IMR-90 (cell line): ENCODE results near the gene TULP4. TPM values are rescaled to one million over a fixed set of nuclear protein-coding genes. Genes with fewer than 3 reads are reported as not detected.

Source experiments
- ATAC-seq: fragments of 200-7000 bp; cut with Tn5 transposase; 2 replicates; pipeline ENCODE4 v1.9.1; 2020; ENCODE audit warnings: low read depth, mild to moderate bottlenecking, moderate library complexity
- BruUV-seq: library from RNA; stranded (reverse); fragments of 400-500 nt; replicated peaks from 2 replicates; lab custom pipeline; 2021; lab: Mats Ljungman, UMichigan
- CTCF ChIA-PET: fragments of 300-600 bp; formaldehyde crosslinking; extraction: SDS; loops from one replicate; lab custom pipeline; 2021; ENCODE audit warnings: antibody characterized with exemption; lab: Yijun Ruan, JAX
- POLR2A ChIA-PET: fragments of 300-600 bp; sonication (Branson Sonifier 250); formaldehyde crosslinking; loops from one replicate; lab custom pipeline; 2022; ENCODE audit warnings: antibody characterized with exemption; ENCODE audit not compliant: unreplicated experiment; lab: Charles Lee
- DNase-seq: peaks from one replicate; pipeline ENCODE4 v3.0.0; 2013
- H2AFZ ChIP-seq: replicated peaks from 2 replicates; pipeline ENCODE3; 2013; ENCODE audit warnings: low read length, mild to moderate bottlenecking; ENCODE audit not compliant: poor library complexity
- H2AK5ac ChIP-seq: 2 replicates; pipeline ENCODE4 v1.6.1; 2013; ENCODE audit warnings: low read depth, low read length, inconsistent platforms
- H2AK9ac ChIP-seq: replicated peaks from 2 replicates; pipeline ENCODE3; 2013; ENCODE audit warnings: mild to moderate bottlenecking, low read depth, low read length, moderate library complexity; ENCODE audit not compliant: poor library complexity
- H2BK120ac ChIP-seq: 2 replicates; pipeline ENCODE4 v1.6.1; 2013; ENCODE audit warnings: low read depth, low read length, inconsistent platforms
- H2BK15ac ChIP-seq: 3 replicates; pipeline ENCODE4 v1.6.1; 2013; ENCODE audit warnings: low read depth, low read length, inconsistent platforms
- H2BK20ac ChIP-seq: 2 replicates; pipeline ENCODE4 v1.6.1; 2013; ENCODE audit warnings: low read depth, mild to moderate bottlenecking, inconsistent platforms, low read length, moderate library complexity
- H2BK5ac ChIP-seq: 2 replicates; pipeline ENCODE4 v1.6.1; 2013; ENCODE audit warnings: mild to moderate bottlenecking, low read depth, low read length, inconsistent platforms; ENCODE audit not compliant: poor library complexity, severe bottlenecking
- H3K14ac ChIP-seq: replicated peaks from 2 replicates; pipeline ENCODE4 v1.6.1; 2013; ENCODE audit warnings: low read depth, low read length, inconsistent platforms
- H3K18ac ChIP-seq: 2 replicates; pipeline ENCODE4 v1.6.1; 2013; ENCODE audit warnings: low read depth, low read length, control low read depth
- H3K23ac ChIP-seq: 2 replicates; pipeline ENCODE4 v1.6.1; 2013; ENCODE audit warnings: low read depth, low read length, inconsistent platforms
- H3K27ac ChIP-seq: 2 replicates; pipeline ENCODE4 v1.5.1; 2013; ENCODE audit warnings: mild to moderate bottlenecking, control low read depth, low read length; ENCODE audit not compliant: insufficient read depth
- H3K27me3 ChIP-seq: 2 replicates; pipeline ENCODE4 v1.6.1; 2013; ENCODE audit warnings: low read length; ENCODE audit not compliant: control insufficient read depth, insufficient read depth
- H3K36me3 ChIP-seq: 2 replicates; pipeline ENCODE4 v1.6.1; 2013; ENCODE audit warnings: low read length, mixed read lengths; ENCODE audit not compliant: control insufficient read depth, insufficient read depth
- H3K4ac ChIP-seq: 2 replicates; pipeline ENCODE4 v1.6.1; 2013; ENCODE audit warnings: low read depth, low read length, inconsistent platforms
- H3K4me1 ChIP-seq: 2 replicates; pipeline ENCODE4 v1.6.1; 2013; ENCODE audit warnings: low read length, mixed read lengths; ENCODE audit not compliant: control insufficient read depth, insufficient read depth
- H3K4me2 ChIP-seq: 2 replicates; pipeline ENCODE4 v1.6.1; 2013; ENCODE audit warnings: low read depth, mild to moderate bottlenecking, control low read depth, low read length, moderate library complexity
- H3K4me3 ChIP-seq: 2 replicates; pipeline ENCODE4 v1.5.1; 2013; ENCODE audit warnings: low read depth, mild to moderate bottlenecking, control low read depth, low read length, moderate library complexity; ENCODE audit not compliant: insufficient read depth
- H3K56ac ChIP-seq: 2 replicates; pipeline ENCODE4 v1.6.1; 2013; ENCODE audit warnings: low read length, inconsistent platforms; ENCODE audit not compliant: insufficient read depth; ENCODE audit errors: extremely low read depth
- H3K79me1 ChIP-seq, 2 experiments: 2 replicates each; pipeline ENCODE4 v1.6.1; 2013; ENCODE audit warnings: low read length in 2 of 2, inconsistent platforms in 1 of 2, low read depth in 1 of 2
- H3K9ac ChIP-seq: 2 replicates; pipeline ENCODE4 v1.6.1; 2013; ENCODE audit warnings: low read depth, low read length, control low read depth
- H3K9me1 ChIP-seq: 2 replicates; pipeline ENCODE4 v1.6.1; 2013; ENCODE audit warnings: low read length, inconsistent platforms; ENCODE audit not compliant: insufficient read depth
- H3K9me3 ChIP-seq: 2 replicates; pipeline ENCODE4 v1.6.1; 2013; ENCODE audit warnings: low read length; ENCODE audit not compliant: control insufficient read depth, insufficient read depth
- H4K20me1 ChIP-seq: 2 replicates; pipeline ENCODE4 v1.6.1; 2013; ENCODE audit warnings: low read length, inconsistent platforms; ENCODE audit not compliant: insufficient read depth
- H4K5ac ChIP-seq: 2 replicates; pipeline ENCODE4 v1.6.1; 2013; ENCODE audit warnings: mild to moderate bottlenecking, low read depth, low read length, control low read depth
- H4K8ac ChIP-seq, 2 experiments: 2 replicates each; pipeline ENCODE4 v1.6.1; 2013; ENCODE audit warnings: low read depth in 2 of 2, low read length in 2 of 2, control low read depth in 1 of 2, inconsistent platforms in 1 of 2
- H4K91ac ChIP-seq: 2 replicates; pipeline ENCODE4 v1.6.1; 2013; ENCODE audit warnings: low read depth, low read length, inconsistent platforms; ENCODE audit not compliant: insufficient read depth
- BHLHE40 ChIP-seq: fragments of 150-350 bp; IDR thresholded peaks from 2 replicates; pipeline ENCODE4 v1.6.1; 2016; ENCODE audit warnings: mild to moderate bottlenecking, low read depth, low read length
- CEBPB ChIP-seq: IDR thresholded peaks from 2 replicates; pipeline ENCODE4 v1.6.1; 2012; ENCODE audit warnings: low read depth, low read length, improper control_type of control experiment
- CTCF ChIP-seq: conservative IDR thresholded peaks from 2 replicates; pipeline ENCODE4 v1.5.1; 2012; ENCODE audit warnings: mild to moderate bottlenecking, low read depth, low read length, improper control_type of control experiment
- ELK1 ChIP-seq: fragments of 150-350 bp; IDR thresholded peaks from 2 replicates; pipeline ENCODE4 v1.6.1; 2016; ENCODE audit warnings: low read depth, mild to moderate bottlenecking, low read length, moderate library complexity, borderline replicate concordance
- FOS ChIP-seq: fragments of 150-350 bp; IDR thresholded peaks from 2 replicates; pipeline ENCODE4 v1.6.1; 2016; ENCODE audit warnings: low read depth, low read length
- MAFK ChIP-seq: IDR thresholded peaks from 2 replicates; pipeline ENCODE4 v1.6.1; 2012; ENCODE audit warnings: low read depth, low read length, improper control_type of control experiment
- MAZ ChIP-seq: IDR thresholded peaks from 2 replicates; pipeline ENCODE4 v1.6.1; 2012; ENCODE audit warnings: low read depth, mild to moderate bottlenecking, low read length, improper control_type of control experiment, moderate library complexity, borderline replicate concordance
- MXI1 ChIP-seq: IDR thresholded peaks from 2 replicates; pipeline ENCODE4 v1.6.1; 2012; ENCODE audit warnings: low read depth, mild to moderate bottlenecking, low read length, moderate library complexity, borderline replicate concordance
- NFE2L2 ChIP-seq: fragments of 150-350 bp; IDR thresholded peaks from 2 replicates; pipeline ENCODE4 v1.6.1; 2016; ENCODE audit warnings: low read depth, mild to moderate bottlenecking, low read length
- POLR2A ChIP-seq: IDR thresholded peaks from 2 replicates; pipeline ENCODE4 v1.6.1; 2012; ENCODE audit warnings: mild to moderate bottlenecking, low read depth, low read length
- RAD21 ChIP-seq: IDR thresholded peaks from 2 replicates; pipeline ENCODE4 v1.6.1; 2012; ENCODE audit warnings: low read length, improper control_type of control experiment
- RCOR1 ChIP-seq: IDR thresholded peaks from 2 replicates; pipeline ENCODE4 v1.6.1; 2012; ENCODE audit warnings: mild to moderate bottlenecking, low read length, improper control_type of control experiment; ENCODE audit not compliant: insufficient replicate concordance
- SMC3 ChIP-seq: fragments of 150-350 bp; IDR thresholded peaks from 2 replicates; pipeline ENCODE4 v1.6.1; 2016; ENCODE audit warnings: low read depth, mild to moderate bottlenecking, antibody characterized with exemption, low read length, moderate library complexity
- USF2 ChIP-seq: fragments of 150-350 bp; IDR thresholded peaks from 2 replicates; pipeline ENCODE4 v1.6.1; 2017; ENCODE audit warnings: mild to moderate bottlenecking, antibody characterized with exemption, low read length, low read depth
- WGBS, 2 experiments: methylation state at CpG; one replicate each; pipeline versions ENCODE4 v1.1.5 to v1.1.7; 2013; ENCODE audit warnings: missing lambda C conversion rate in 2 of 2; ENCODE audit not compliant: insufficient read length in 1 of 2; ENCODE audit errors: extremely low coverage in 2 of 2; 5-methylcytosine and 5-hydroxymethylcytosine counted together
- dilution Hi-C: fragments of 300-500 bp; cut with HindIII; formaldehyde crosslinking; loops from one replicate; pipeline ENCODE4 v1.14.3; 2018; ENCODE audit warnings: low sequenced_read_pairs; ENCODE audit not compliant: unreplicated experiment
- in situ Hi-C: fragments of 300-500 bp; cut with MboI; formaldehyde crosslinking; loops from 3 replicates; pipeline ENCODE4 v1.14.3; 2019; ENCODE audit warnings: low sequenced_read_pairs, inconsistent platforms, mixed read lengths
- intact Hi-C: fragments of 100-400 bp; cut with micrococcal nuclease; formaldehyde crosslinking; loops from 2 replicates; pipeline ENCODE4 v1.10.0; 2022
- polyA plus RNA-seq, 3 experiments: library from polyadenylated mRNA; depleted of rRNA; stranded (reverse); fragments of >200 nt; gene quantifications; 2 replicates each; pipeline ENCODE4 v1.2.3, GENCODE V29; 2012; ENCODE audit warnings: low replicate concordance in 1 of 3
- total RNA-seq: library from RNA; depleted of rRNA; stranded (reverse); fragments of >200 nt; gene quantifications from 2 replicates; pipeline ENCODE4 v1.2.3, GENCODE V29; 2012

The TULP4 gene
- total and polyA plus RNA-seq, 2 of the 4 experiments (the other 2 are of a cell fraction) = 8.1 to 30.6 TPM

GRCh38 chr6:158528826-158529225, 216.6 kb downstream of the TULP4 start:
- Histone ChIP-seq H3K14ac (no peak overlapping the region), H3K79me1 (no peaks in the 10 kb centered on the region), H2AK9ac (no peak overlapping the region), H2AK5ac (no peak overlapping the region), H2BK20ac (no peak overlapping the region), H3K27me3 (peaks cover 17% of the 10 kb centered on the region), H4K20me1 (no peaks in the 10 kb centered on the region), H3K27ac (no peak overlapping the region), H3K9ac (no peak overlapping the region), H3K23ac (no peak overlapping the region), H3K4me1 (no peaks in the 10 kb centered on the region), H2BK5ac (no peak overlapping the region), H2AFZ (no peak overlapping the region), H4K91ac (no peak overlapping the region), H3K56ac (no peak overlapping the region), H3K18ac (no peak overlapping the region), H3K9me1 (no peaks in the 10 kb centered on the region; the same call in 1 of the 2 replicates), H3K36me3 (no peaks in the 10 kb centered on the region), H4K5ac (no peak overlapping the region), H3K4ac (no peak overlapping the region), H4K8ac (no peak overlapping the region), H3K4me3 (no peak overlapping the region), H2BK120ac (no peak overlapping the region), H3K9me3 (no peaks in the 10 kb centered on the region; the same call in 1 of the 2 replicates), H3K4me2 (no peak overlapping the region), H2BK15ac (no peak overlapping the region)
- no peak for TF ChIP-seq MAFK
- no peak for TF ChIP-seq CEBPB
- no peak for TF ChIP-seq RCOR1
- TF ChIP-seq MAZ = no peak
- no peak for TF ChIP-seq RAD21
- no peak for TF ChIP-seq BHLHE40
- no peak for TF ChIP-seq ELK1
- no peak for TF ChIP-seq CTCF
- no peak for TF ChIP-seq USF2
- TF ChIP-seq MXI1 = no peak
- no peak for TF ChIP-seq POLR2A
- TF ChIP-seq FOS = no peak
- no peak for TF ChIP-seq NFE2L2
- TF ChIP-seq SMC3 = no peak
- BruUV-seq = no TSS peak
- no peak for DNase-seq
- in situ Hi-C loops = no loop called here
- intact Hi-C loops = no loop called here
- ChIA-PET POLR2A (interaction anchor here (0.6 kb wide), 1 partner anchor 26 kb away, joined by 5 read pairs; no protein-coding TSS in a partner anchor), CTCF (no interaction called here)
- ATAC-seq = no peak
- dilution Hi-C loops = no loop called here
- 77% methylated on average over 4 of the region's 6 CpGs; no CpG with 5 or more reads in 1 of the 2 experiments for WGBS, 2 experiments
